ENCODE results near the gene MSANTD2.
A peak's percentile ranks its signal among the peaks of the same experiment; 100 is the strongest.

Gene MSANTD2

GRCh38 chr11:124748100-124748418, 52.1 kb downstream of the MSANTD2 start:
- DNase-seq (ENCODE audit: low read depth), result no peak
- no peak overlapping the region for H3K4me3 ChIP-seq (ENCODE audit: low read depth, low read length)
- TF ChIP-seq CTCF (IDR thresholded peaks at IDR 0.05; ENCODE audit: low read depth, low read length) (no peak), POLR2A (IDR thresholded peaks at IDR 0.05; ENCODE audit: extremely low read depth, insufficient read length) (no peak), MYC (IDR thresholded peaks at IDR 0.05; ENCODE audit: low read depth, low read length) (no peak), MAX (IDR thresholded peaks at IDR 0.05; ENCODE audit: low read depth, low read length) (no peak)

- TF ChIP-seq MAX (IDR thresholded peaks at IDR 0.05; ENCODE audit: low read depth, low read length), result no peak
- TF ChIP-seq MYC (IDR thresholded peaks at IDR 0.05; ENCODE audit: low read depth, low read length), result no peak
- no peak for TF ChIP-seq CTCF (IDR thresholded peaks at IDR 0.05; ENCODE audit: low read depth, low read length)
- TF ChIP-seq POLR2A (IDR thresholded peaks at IDR 0.05; ENCODE audit: extremely low read depth, insufficient read length), result no peak
- no peak overlapping the region for H3K4me3 ChIP-seq (ENCODE audit: low read depth, low read length)
- no peak for DNase-seq (ENCODE audit: low read depth)
Measured at GRCh38 chr11:124747406-124748099, 52.7 kb downstream of the MSANTD2 start.

GRCh38 chr11:124746621-124747243, 53.5 kb downstream of the MSANTD2 start:
- TF ChIP-seq CTCF (IDR thresholded peaks at IDR 0.05; ENCODE audit: low read depth, low read length), result peak; percentile 15
- no peak for TF ChIP-seq MYC (IDR thresholded peaks at IDR 0.05; ENCODE audit: low read depth, low read length)
- peak; percentile 29 for DNase-seq (ENCODE audit: low read depth)
- H3K4me3 ChIP-seq (ENCODE audit: low read depth, low read length), result no peak overlapping the region

- TF ChIP-seq CTCF (IDR thresholded peaks at IDR 0.05; ENCODE audit: low read depth, low read length) (no peak), MYC (IDR thresholded peaks at IDR 0.05; ENCODE audit: low read depth, low read length) (no peak), MAX (IDR thresholded peaks at IDR 0.05; ENCODE audit: low read depth, low read length) (no peak)
- no peak for DNase-seq (ENCODE audit: low read depth)
- no peak overlapping the region for H3K4me3 ChIP-seq (ENCODE audit: low read depth, low read length)
Measured at GRCh38 chr11:124745835-124746620, 54.2 kb downstream of the MSANTD2 start.

- TF ChIP-seq CTCF (IDR thresholded peaks at IDR 0.05; ENCODE audit: low read depth, low read length) (no peak), MAX (IDR thresholded peaks at IDR 0.05; ENCODE audit: low read depth, low read length) (no peak), POLR2A (IDR thresholded peaks at IDR 0.05; ENCODE audit: extremely low read depth, insufficient read length) (no peak), MYC (IDR thresholded peaks at IDR 0.05; ENCODE audit: low read depth, low read length) (no peak)
- no peak overlapping the region for H3K4me3 ChIP-seq (ENCODE audit: low read depth, low read length)
- no peak for DNase-seq (ENCODE audit: low read depth)
Measured at GRCh38 chr11:124745270-124745834, 54.9 kb downstream of the MSANTD2 start.

All from NB4 (cell line).